Globus pallidus (tissue), 1 donor: Measurements from ENCODE around the gene UGT2A3.
"Not testable (repeated sequence)": the region's sequence is repeated elsewhere in the genome, so short reads cannot be mapped to it uniquely, and the experiment has no call there.

ENCODE experiments used
- DNase-seq: peaks from one replicate; pipeline ENCODE4 v3.0.0-alpha.2; 2015; ENCODE audit warnings: low spot score

UGT2A3 gene

DNA sequence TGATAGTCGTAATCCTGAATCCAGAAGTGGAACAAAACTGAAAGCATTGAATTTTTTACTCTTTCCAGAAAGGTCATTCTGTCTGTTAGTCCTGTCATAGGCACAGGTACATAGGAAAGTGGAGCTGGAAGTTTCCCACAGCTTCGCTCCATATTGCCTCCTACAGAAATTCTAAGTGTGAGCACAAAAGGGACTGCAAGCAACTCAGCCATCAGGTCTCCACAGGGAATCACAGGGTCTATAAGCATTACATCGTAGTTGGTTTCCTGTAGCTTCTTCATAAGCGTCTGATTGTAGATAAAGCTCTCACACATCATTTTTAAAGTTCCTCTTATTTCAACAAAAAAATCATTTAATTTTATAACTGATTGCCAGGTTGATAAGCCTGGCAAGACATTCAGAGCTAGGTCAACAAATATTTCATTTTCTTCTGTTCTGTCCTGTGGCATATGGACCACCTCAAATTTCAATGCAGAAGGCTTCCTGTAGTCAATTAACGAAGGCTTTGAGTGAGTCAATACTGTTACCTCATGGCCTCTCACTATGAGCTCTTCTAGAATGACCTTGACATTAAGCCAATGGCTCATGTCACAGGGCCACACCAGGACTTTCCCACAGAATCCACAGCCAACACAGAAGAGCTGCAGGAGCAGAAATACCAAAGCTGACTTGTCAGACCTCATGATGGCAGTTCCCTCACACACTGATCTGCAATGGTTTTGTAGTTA lies at the start of gene UGT2A3:
Gene UGT2A3, minus strand, starts transcription at position 727 of the 728 bp plus-strand sequence. Its CDS starts 44 bp downstream, at position 683.
- DNase-seq, result no peak

DNA sequence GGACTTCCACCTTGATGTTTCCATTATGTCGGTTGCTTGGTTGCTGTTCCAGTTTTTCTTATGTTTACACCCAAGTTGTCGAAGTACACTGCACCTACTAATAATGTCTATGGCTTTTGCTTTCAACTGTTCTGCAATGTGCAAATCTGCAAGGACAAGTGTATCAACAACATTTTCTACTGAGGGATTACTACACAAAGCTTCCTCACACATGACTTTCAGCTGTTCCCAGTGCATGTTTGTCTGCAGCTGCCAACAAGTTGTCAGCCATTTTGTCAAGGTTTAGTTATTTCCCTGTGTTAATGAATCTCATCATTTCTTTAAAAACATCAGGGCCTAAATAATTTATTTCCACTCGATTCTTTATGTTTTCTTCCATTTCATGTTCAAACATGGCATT lies 45.4 kb upstream of the UGT2A3 start:
- DNase-seq, result no peak

DNA sequence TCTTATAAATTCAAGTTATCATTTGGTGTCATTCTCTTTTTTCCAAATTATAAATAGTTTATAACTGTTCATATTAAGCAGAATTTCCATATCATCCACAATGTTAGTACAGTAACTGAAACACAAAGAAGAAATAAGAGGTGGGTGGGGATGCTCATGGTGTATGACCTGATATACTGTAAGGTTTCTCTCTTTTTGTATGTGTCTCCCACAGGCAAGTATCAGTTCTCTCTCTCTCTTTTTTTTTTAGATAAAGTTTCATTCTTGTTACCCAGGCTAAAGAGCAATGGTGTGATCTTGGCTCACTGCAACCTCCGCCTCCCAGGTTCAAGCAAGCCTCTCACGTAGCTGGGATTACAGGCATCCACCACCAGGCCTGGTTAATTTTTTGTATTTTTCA lies 43.7 kb upstream of the UGT2A3 start:
- DNase-seq, result no peak

DNA sequence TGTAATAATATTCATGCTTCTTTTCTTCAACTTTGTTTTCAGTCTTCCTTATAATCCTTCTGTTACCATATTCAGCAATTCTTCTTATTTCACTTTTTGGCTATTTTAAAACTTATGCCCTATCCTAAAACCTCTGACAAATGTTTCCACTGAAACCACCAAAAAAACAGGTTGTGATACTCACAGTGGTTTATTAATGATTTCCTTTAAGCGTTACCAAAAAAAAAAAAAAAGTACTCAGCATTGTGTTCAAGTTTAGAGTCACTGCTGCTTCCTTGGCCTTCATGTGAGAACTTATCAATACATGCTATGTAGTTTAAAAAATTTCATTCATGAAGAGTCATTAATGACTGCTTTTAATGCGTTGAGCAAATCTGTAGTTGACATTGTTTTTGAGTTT lies 35.4 kb upstream of the UGT2A3 start:
- DNase-seq, result no peak

DNA sequence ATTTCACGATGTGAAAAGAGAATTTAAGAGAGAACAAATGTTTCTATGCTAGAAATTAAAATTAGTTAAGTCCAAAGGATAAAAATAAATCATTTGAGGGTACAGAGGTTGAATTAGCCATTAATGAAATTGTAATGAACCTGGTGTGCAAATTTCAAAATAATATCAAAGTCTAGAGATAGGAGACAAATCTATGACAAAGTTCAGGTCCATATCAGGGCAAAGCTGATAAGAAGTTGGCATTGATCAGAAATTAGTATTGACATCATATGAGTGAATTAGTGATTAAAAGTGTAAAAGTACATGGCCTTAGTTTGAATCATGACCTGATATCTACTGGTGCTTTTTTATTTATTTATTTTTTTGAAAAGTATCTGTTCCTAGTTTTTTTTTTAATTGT lies 33.8 kb upstream of the UGT2A3 start:
- no peak for DNase-seq

DNA sequence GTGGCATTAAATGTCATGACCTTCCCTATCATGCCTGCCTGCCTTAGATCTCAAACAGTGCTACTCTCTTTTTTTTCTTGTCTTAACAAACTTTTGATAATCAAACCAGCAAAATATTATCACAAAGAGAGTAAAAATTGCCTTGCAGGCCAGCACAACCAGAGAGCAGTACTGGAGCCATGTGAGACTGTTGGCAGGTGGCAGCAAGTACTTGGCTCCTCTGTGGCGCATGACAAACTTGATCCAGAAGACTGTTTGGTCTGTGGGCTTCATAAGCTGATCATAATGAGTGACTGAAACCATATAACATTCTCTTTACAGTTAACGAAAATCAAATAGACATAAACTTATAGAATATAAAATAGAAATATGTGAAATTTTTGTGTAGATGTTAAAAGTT lies 33.3 kb upstream of the UGT2A3 start:
- DNase-seq, result no peak

DNA sequence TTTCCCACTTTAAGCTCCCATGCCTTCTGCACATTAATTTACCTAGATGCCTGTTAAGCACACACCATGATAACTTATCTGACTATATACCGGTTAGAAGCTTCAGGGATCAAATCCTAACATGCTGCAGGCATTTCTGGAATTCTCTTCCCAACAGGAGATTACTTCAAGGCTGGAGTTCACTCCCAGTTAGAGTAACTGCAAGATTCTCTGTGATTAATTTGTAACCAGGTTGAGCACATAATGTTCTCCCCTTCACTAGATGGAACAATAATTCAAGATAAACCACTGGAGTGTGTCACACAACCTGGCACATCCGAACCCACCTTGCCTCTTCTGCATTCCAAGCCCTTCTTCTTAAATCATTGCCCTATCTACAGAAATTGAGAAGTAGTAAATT lies 11.8 kb upstream of the UGT2A3 start:
- DNase-seq, result no peak

DNA sequence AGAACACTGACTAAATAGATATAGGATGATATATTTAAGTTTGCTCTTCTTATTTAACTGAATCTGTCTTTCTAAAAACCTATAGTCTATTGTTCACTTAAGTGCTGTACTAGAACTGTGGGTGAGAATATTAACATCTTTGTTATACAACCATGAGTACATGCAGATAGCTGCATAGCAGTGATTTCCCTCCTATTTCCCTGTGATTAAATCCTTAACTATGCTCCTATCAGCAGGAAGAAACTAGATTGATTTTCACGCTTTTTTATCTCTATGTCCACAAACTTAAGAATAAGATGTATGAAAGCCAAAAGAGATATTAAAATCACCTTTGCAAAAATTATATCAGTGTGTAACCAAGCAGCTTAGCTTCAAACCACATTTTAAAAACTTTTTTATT lies 11.3 kb upstream of the UGT2A3 start:
- no peak for DNase-seq

DNA sequence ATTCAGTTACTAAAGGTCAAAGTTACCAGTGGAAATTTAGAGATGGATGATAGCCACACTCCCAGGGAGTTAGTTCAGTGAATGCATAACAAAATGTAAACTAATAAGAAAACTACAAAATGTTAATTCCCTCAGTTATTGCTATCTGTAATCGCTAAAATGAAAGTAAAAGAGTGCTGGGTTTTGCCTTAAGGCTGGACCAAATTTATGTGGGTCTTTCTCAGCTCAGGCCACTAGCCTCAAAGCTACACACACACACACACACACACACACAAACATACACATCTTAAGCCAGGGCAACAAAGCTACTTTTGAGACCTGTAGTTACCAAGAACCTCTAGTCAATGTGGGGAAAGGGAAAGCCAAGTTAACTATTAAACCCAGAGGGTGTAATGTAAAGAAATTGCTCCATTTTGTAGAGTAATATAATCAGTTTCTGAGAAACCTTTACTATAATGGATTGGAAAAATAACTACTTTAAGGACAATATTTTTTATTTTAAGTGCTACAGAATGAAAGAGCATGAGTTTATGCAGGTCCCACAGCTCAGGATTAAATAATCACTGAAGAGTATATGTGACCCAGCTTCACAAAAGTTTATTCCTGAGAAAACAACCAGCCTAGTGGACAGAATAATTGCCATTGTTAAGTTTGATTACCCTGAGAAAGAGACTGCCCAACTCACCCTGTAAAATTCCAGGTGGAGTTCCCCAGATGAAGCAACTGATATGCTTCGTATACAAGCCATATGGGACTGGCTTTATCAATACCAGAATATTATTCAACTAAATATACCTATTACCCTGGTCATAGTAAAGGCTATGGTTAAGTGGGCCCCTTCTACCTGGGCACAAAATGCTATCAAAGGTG lies 8.9 kb upstream of the UGT2A3 start:
- no peak for DNase-seq

DNA sequence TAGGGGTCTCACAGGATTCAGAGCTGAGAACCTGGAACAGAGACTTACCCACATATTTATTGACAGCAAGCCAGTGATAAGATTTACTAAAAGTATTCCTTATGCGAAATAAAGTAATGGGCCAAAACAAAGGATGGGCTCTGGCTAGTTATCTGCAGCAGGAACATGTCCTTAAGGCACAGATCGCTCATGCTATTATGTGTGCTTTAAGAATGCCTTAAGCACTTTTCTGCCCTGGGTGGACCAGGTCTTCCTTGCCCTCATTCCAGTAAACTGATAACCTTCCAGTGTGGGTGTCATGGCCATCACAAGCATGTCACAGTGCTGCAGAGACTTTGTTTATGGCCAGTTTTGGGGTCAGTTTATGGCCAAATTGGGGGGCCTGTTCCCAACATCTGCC lies 7.5 kb upstream of the UGT2A3 start:
- not testable (repeated sequence) for DNase-seq

DNA sequence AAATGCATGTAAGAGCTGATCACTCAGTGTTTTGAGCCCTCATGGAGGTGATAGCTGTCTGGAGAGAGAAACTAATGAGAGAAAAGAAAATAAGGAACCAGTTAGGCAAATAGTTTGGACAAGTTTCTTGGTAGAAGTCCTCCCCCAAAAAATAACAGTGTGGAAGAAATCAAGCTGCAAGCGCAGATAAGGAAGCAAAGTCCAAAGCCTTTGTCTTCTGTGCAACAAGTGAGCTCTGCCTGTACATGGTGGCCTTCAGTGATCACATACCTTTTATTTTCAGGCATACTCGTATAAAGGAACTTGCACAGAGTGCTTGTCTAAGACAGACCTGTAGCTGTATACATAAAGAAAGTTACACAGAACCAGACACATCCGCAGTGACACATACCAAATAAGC lies 2.5 kb upstream of the UGT2A3 start:
- DNase-seq, result no peak

DNA sequence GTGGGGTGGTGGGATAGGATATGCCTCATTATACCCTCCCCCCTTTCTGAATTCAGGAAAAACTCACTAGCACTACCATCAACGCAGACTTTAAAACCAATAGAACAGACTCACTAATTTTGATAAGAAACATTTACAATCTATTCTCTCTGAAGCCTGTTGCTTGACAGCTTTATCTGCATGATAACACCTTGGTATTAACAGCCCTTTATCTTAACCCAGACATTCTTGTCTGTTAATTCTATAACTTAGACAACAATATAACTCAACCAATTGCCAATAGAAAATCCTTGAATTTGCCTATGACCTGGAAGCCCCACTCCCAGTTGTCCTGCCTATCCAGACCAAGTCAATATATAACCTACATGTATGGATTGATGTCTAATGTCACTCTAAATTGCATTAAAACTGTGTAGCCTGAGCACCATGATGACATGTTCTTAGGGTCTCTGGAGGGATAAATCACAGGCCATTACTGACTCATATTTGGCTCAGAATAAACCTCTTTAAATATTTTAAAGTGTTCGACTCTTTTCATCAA lies 1.5 kb upstream of the UGT2A3 start:
- no peak for DNase-seq

DNA sequence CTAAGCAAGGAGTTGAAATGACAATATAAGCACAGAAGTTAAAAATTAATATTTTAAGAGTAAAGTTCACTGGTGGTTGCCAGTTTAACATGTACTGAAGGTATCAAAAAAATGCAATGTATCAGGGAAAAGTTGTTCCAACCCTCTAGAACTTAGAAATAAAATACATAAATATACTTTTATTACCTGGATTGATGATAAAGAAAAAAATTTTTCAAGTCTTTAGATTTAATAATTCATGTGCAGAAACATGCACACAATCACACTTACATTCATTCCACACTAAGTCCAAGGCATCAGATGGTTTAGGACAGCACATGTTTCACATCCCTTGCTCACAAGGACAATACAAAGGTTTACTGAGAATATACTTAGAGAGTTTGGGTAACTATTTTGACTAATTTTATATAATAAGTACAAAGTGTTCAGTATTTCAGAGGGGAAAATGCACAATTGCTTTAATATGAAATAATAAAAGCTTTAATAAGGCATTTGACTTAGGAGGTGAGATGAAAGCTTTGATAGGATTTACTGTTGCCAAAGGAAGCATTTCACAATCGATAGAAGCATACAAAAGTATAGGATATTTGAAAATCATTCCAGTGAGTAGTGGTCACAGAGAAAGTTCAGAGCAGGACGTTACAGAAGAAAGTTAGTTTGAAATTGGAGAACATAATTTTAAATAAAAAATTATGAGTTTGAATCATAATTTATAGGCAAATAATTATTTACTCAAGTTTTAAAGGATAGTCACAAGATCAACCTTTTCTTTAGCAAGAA lies 392 bp upstream of the UGT2A3 start:
- DNase-seq, result no peak

DNA sequence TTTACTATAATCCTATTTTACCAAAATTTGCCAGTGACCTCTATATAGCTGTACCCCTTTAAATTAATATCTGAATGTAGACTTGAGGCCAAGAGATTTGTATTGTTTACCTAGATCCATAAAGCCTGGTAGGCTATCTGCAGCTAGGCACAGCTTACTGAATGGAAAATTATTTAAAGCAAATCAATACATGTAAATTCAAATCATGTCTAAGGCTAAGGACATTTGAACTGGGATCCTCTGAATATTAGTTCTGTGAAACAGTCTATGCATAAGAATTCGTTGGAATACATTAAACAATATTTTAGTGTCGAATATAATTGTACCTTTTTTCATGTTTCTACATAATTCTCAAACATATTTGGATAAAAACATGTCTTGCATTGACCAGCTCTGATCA lies 1.6 kb downstream of the UGT2A3 start:
- DNase-seq, result no peak

DNA sequence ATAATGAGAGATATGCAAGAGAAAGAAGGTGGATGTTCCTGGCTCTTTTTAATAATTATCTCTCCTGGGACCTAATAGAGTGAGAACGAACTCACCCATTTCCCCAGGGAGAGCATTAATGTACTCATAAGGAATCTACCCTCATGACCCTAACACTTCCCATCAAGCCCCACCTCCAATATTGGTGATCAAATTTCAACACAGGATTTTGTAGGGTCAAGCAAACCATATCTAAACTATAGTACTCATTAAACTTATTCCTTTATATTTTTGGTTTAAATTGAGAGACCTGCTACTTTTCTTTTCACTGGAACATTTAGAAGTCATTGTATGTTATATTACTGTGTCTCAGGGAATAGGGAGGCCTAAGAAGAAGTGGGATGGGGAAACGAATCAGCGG lies 2.6 kb downstream of the UGT2A3 start:
- DNase-seq, result no peak

DNA sequence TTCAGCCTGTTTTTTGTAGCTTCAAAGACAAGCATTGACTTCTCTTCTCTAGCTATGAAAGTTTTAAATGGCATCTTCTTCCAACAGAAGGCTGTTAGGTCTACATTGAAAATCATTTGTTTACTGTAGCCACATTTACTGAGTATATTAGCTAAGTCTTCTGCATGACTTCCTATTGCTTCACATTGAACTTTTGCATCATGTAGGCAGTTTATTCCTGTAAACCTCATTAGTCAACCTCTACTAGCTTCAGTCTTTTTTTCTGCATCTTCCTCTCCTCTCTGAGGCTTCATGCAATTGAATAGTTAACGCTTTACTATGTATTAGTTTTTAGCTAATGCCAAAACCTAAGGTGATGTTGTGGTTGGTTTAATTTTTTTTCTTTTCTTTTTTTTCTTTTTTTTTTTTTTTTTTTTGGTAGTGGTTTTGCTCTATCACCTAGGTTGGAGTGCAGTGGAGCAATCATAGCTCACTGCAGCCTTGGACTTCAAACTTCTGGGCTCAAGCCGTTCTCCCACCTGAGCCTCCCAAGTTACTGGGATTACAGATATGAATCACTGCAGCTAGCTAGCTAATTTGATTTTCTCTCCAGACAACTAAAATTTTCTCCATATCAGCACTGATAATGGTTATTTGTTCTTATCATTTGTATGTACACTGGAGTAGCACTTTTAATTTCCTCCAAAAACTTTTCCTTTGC lies 3.4 kb downstream of the UGT2A3 start:
- DNase-seq, result no peak

DNA sequence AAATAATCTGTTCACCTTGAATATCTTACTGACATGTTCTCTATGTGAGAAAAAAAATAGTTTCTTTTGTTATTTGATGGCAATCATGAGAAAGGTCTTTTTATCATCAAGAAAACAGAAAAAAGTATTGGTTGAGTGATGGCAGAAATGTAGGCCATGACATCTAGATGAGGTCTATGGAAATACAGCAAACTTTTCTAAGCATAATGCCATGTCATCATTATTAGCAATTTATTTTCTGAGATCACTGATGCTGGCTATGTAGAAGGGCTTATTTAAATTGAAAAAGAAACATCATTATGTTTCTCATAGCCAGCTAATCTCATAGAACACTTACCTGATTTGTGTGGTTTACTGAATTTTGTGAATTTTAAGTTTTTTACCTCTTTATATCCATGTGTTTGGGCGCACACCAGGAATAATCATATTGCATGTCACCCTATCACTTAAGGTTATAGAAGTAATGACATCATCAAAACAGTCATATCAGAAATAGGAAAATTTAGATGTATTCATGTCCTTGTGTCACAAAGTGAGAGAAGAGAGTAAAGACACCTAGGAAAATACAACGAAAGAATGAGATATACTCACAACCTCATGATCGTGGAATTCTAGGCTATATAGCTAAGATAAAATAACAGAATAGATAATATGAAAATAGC lies 22.4 kb downstream of the UGT2A3 start:
- no peak for DNase-seq

DNA sequence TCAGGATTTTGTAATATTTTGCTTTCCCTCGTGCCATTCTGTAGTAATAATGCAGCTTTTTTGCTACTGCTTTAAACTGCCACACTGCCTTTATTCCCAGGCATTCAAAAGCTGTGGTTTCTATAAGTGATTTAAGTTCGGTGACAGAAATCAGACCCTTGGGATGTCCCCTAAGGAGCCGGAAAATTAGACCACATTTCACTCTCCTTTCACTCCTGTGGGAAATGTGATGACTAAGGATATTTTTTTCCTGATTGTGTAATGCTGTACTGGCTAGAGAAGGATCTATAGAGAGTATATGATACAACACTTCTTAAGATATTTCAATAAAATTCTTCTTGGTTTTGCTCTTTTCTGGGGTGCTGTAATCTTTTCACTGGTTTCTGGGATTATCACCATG lies 24.4 kb downstream of the UGT2A3 start:
- no peak for DNase-seq

DNA sequence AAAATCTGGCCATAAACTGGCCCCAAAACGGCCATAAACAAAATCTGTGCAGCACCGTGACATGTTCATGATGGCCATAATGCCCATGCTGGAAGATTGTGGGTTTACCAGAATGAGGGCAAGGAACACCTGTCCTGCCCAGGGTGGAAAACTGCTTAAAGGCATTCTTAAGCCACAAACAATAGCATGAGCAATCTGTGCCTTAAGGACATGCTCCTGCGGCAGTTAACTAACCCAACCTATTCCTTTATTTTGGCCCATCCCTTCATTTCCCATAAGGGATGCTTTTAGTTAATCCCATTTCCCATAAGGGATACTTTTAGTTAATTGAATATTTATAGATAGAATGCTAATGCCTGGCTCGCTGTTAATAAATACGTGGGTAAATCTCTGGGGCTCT lies 29.4 kb downstream of the UGT2A3 start:
- not testable (repeated sequence) for DNase-seq

DNA sequence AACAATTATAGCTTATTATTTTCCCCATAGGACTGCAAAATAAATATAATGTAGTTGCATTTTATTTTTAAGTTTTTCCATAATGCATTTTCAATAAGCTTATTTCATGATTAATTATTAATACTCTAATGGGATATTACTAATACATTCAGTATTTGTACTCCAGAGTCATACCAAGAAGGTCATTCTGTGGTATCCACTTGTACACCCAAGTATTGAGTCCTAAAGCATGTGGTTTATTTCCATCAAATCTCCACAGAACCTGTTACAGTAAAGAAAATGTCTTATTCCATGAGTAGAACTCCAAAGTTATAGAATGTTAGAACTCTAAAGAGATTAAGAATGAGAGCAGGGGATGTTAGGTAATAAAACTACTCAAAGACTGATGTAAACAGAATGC lies 30.6 kb downstream of the UGT2A3 start:
- no peak for DNase-seq

DNA sequence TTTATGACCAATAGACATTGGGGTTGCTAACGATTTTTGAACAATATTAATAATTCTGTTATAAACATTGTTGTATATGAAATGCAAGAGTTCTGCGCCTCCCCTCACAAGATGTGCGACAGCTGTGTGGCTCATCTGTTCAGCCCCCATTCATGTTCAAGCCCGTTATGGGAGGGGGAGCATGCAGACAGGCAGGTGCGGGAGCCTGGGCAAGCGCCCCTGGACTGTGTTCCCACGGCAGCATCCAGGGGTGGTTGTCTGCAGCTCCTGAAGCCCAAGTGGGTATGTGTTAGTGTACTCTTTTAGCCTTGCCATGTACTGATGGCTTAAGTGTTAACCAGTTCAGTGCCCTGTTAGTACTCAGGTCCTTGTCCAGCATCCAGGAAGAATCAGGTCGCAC lies 34.6 kb downstream of the UGT2A3 start:
- no peak for DNase-seq
